HL-60/S4 (cell line): ENCODE data around the gene DPH2.

ENCODE experiments used
- in situ Hi-C: fragments of 300-500 bp; cut with MboI; formaldehyde crosslinking; loops from 2 replicates; pipeline ENCODE4 v1.14.3; 2022; ENCODE audit warnings: low sequenced_read_pairs

Gene DPH2

GRCh38 chr1:43980255-43981134 is 10.7 kb downstream of the DPH2 start:
- in situ Hi-C loops: no loop called here

GRCh38 chr1:43981135-43981491 is 11.3 kb downstream of the DPH2 start:
- in situ Hi-C loops: no loop called here

GRCh38 chr1:43981636-43982035 is 11.8 kb downstream of the DPH2 start:
- in situ Hi-C loops: no loop called here

- in situ Hi-C loops: no loop called here
Observed at GRCh38 chr1:43982241-43982640, 12.4 kb downstream of the DPH2 start.

GRCh38 chr1:43982808-43983207 is 13.0 kb downstream of the DPH2 start:
- in situ Hi-C loops: no loop called here

GRCh38 chr1:43983253-43983899 is 13.6 kb downstream of the DPH2 start:
- in situ Hi-C loops: no loop called here

- in situ Hi-C loops: no loop called here
Observed at GRCh38 chr1:43984855-43985254, 15.0 kb downstream of the DPH2 start.

GRCh38 chr1:43985984-43986595 is 16.3 kb downstream of the DPH2 start:
- in situ Hi-C loops: no loop called here

GRCh38 chr1:43986712-43987111 is 16.9 kb downstream of the DPH2 start:
- in situ Hi-C loops: no loop called here

GRCh38 chr1:43987159-43987902 is 17.5 kb downstream of the DPH2 start:
- in situ Hi-C loops: no loop called here

- in situ Hi-C loops: no loop called here
Observed at GRCh38 chr1:43990271-43991199, 20.7 kb downstream of the DPH2 start.

GRCh38 chr1:43991200-43991475 is 21.3 kb downstream of the DPH2 start:
- in situ Hi-C loops: no loop called here

- in situ Hi-C loops: no loop called here
Observed at GRCh38 chr1:43991476-43992231, 21.8 kb downstream of the DPH2 start, which contains the start of gene CCDC24. CCDC24 (plus strand) TSS chr1:43991599; CDS start chr1:43991879, 280 bp downstream.

GRCh38 chr1:43992232-43992995 is 22.6 kb downstream of the DPH2 start:
- in situ Hi-C loops: no loop called here

GRCh38 chr1:43993206-43993914 is 23.6 kb downstream of the DPH2 start:
- in situ Hi-C loops: no loop called here

GRCh38 chr1:43994071-43994470 is 24.3 kb downstream of the DPH2 start:
- in situ Hi-C loops: no loop called here

GRCh38 chr1:43994794-43995790 is 25.3 kb downstream of the DPH2 start:
- in situ Hi-C loops: no loop called here
